NCI-H510A (cell line): ENCODE measurements around the gene KLHL17.
"Not testable (repeated sequence)": the region's sequence is repeated elsewhere in the genome, so short reads cannot be mapped to it uniquely, and the experiment has no call there.

ENCODE experiments used
- DNase-seq: peaks from one replicate; lab custom pipeline; 2025; lab: John Stamatoyannopoulos, UW

KLHL17 gene

GRCh38 chr1:970242-970972 is 10.0 kb downstream of the KLHL17 start:
- no peak for DNase-seq

GRCh38 chr1:970973-971730 is 10.8 kb downstream of the KLHL17 start:
- DNase-seq: no peak

- DNase-seq: no peak
These were observed 11.5 kb downstream of the KLHL17 start for GRCh38 chr1:971751-972506.

GRCh38 chr1:972726-973458 is 12.5 kb downstream of the KLHL17 start:
- no peak for DNase-seq

- no peak for DNase-seq
These were observed 13.3 kb downstream of the KLHL17 start for GRCh38 chr1:973459-974292.

GRCh38 chr1:974293-974640 is 13.9 kb downstream of the KLHL17 start:
- no peak for DNase-seq

GRCh38 chr1:974687-975328 is 14.4 kb downstream of the KLHL17 start:
- DNase-seq: no peak

- DNase-seq: no peak
These were observed 15.0 kb downstream of the KLHL17 start for GRCh38 chr1:975365-975764.

GRCh38 chr1:975896-976683 is 15.7 kb downstream of the KLHL17 start:
- DNase-seq: peak; percentile 81

- not testable (repeated sequence) for DNase-seq
These were observed 16.4 kb downstream of the KLHL17 start for GRCh38 chr1:976791-977190.

- DNase-seq: no peak
These were observed 17.9 kb downstream of the KLHL17 start for GRCh38 chr1:978069-978834.

GRCh38 chr1:978835-979743 is 18.7 kb downstream of the KLHL17 start:
- no peak for DNase-seq

GRCh38 chr1:979744-980072 is 19.3 kb downstream of the KLHL17 start:
- no peak for DNase-seq

GRCh38 chr1:980137-980571 is 19.8 kb downstream of the KLHL17 start:
- DNase-seq: no peak

- DNase-seq: no peak
These were observed 20.4 kb downstream of the KLHL17 start for GRCh38 chr1:980602-981395.

GRCh38 chr1:981491-981954 is 21.1 kb downstream of the KLHL17 start:
- no peak for DNase-seq

- no peak for DNase-seq
These were observed 21.7 kb downstream of the KLHL17 start, which contains the start of gene PERM1 for GRCh38 chr1:981955-982558. PERM1 (minus strand) TSS chr1:982093; CDS start chr1:981029, 1,064 bp downstream.
